Non-pigmented ciliary epithelial cell (primary cell): ENCODE measurements around the gene THAP12.
"Not testable (repeated sequence)": the region's sequence is repeated elsewhere in the genome, so short reads cannot be mapped to it uniquely, and the experiment has no call there.

Source experiments
- DNase-seq: peaks from one replicate; pipeline ENCODE4 v3.0.0-alpha.2; 2010; ENCODE audit warnings: low read depth

Gene THAP12

GRCh38 chr11:76327756-76328388, 53.1 kb downstream of the THAP12 start:
- no peak for DNase-seq

- DNase-seq: no peak
Measured at GRCh38 chr11:76327202-76327601, 53.7 kb downstream of the THAP12 start.

- DNase-seq: no peak
Measured at GRCh38 chr11:76325185-76325584, 55.7 kb downstream of the THAP12 start.

GRCh38 chr11:76323804-76324203, 57.1 kb downstream of the THAP12 start:
- DNase-seq: no peak

- DNase-seq: not testable (repeated sequence)
Measured at GRCh38 chr11:76323375-76323774, 57.6 kb downstream of the THAP12 start.

GRCh38 chr11:76322942-76323341, 58.0 kb downstream of the THAP12 start:
- DNase-seq: no peak

GRCh38 chr11:76322540-76322939, 58.4 kb downstream of the THAP12 start:
- no peak for DNase-seq

- no peak for DNase-seq
Measured at GRCh38 chr11:76321820-76322524, 59.0 kb downstream of the THAP12 start.

- DNase-seq: no peak
Measured at GRCh38 chr11:76321340-76321739, 59.6 kb downstream of the THAP12 start.

- DNase-seq: no peak
Measured at GRCh38 chr11:76320929-76321328, 60.0 kb downstream of the THAP12 start.

GRCh38 chr11:76319798-76320197, 61.1 kb downstream of the THAP12 start:
- DNase-seq: not testable (repeated sequence)

- no peak for DNase-seq
Measured at GRCh38 chr11:76318744-76319384, 62.1 kb downstream of the THAP12 start.

GRCh38 chr11:76317296-76317695, 63.6 kb downstream of the THAP12 start:
- no peak for DNase-seq

GRCh38 chr11:76316726-76317125, 64.2 kb downstream of the THAP12 start:
- DNase-seq: no peak

GRCh38 chr11:76315182-76315853, 65.6 kb downstream of the THAP12 start:
- no peak for DNase-seq

GRCh38 chr11:76314741-76315090, 66.2 kb downstream of the THAP12 start:
- DNase-seq: peak; percentile 50

GRCh38 chr11:76313913-76314740, 66.8 kb downstream of the THAP12 start:
- DNase-seq: no peak

- DNase-seq: no peak
Measured at GRCh38 chr11:76313271-76313670, 67.7 kb downstream of the THAP12 start.

GRCh38 chr11:76310832-76311595, 69.9 kb downstream of the THAP12 start:
- no peak for DNase-seq

- no peak for DNase-seq
Measured at GRCh38 chr11:76307978-76308747, 72.8 kb downstream of the THAP12 start.
